Mucosa of descending colon (tissue), 3 donors: ENCODE measurements around the gene ZNF611. TPM values are rescaled to one million over a fixed set of nuclear protein-coding genes. Genes with fewer than 3 reads are reported as not detected.
"Not testable (repeated sequence)": the region's sequence is repeated elsewhere in the genome, so short reads cannot be mapped to it uniquely, and the experiment has no call there.

Experiments
- ATAC-seq: fragments of 200-7000 bp; cut with Tn5 transposase; one replicate; pipeline ENCODE4 v1.9.1; 2020; ENCODE audit warnings: mild to moderate bottlenecking, moderate library complexity
- DNase-seq, 3 donors: peaks; one replicate each; pipeline ENCODE4 v3.0.0-alpha.2; 2020
- H3K36me3 ChIP-seq: fragments of 200-600 bp; one replicate; pipeline ENCODE4 v1.8.0; 2021; ENCODE audit warnings: low read depth, mild to moderate bottlenecking
- H3K4me1 ChIP-seq: fragments of 200-600 bp; one replicate; pipeline ENCODE4 v1.8.0; 2021; ENCODE audit warnings: low read depth, mild to moderate bottlenecking
- H3K4me3 ChIP-seq: fragments of 200-600 bp; one replicate; pipeline ENCODE4 v1.8.0; 2021; ENCODE audit warnings: mild to moderate bottlenecking
- H3K9me3 ChIP-seq: fragments of 200-600 bp; one replicate; pipeline ENCODE4 v1.8.0; 2021; ENCODE audit warnings: mild to moderate bottlenecking
- CTCF ChIP-seq: fragments of 200-600 bp; IDR thresholded peaks from one replicate; pipeline ENCODE4 v1.8.0; 2022; ENCODE audit warnings: antibody characterized with exemption, mild to moderate bottlenecking
- intact Hi-C, 2 donors: fragments of 100-400 bp; cut with DNase I in 1 of 2; cut with micrococcal nuclease in 1 of 2; formaldehyde crosslinking; loops; one replicate each; pipeline versions ENCODE4 v1.11.0 to v1.11.1; 2022; cut with DNase I, micrococcal nuclease
- long read RNA-seq, 2 donors: library from polyadenylated mRNA; unstranded; transcript quantifications; one replicate each; pipeline ENCODE4 v2.0.0, GENCODE V29; 2019 to 2021
- total RNA-seq, 3 donors: library from RNA; stranded (reverse); fragmentation: NEBNext Ultra II Directional in 2 of 3; extraction: Animal tissue kit (Norgen Biotek cat#: 25700) in 2 of 3; gene quantifications; one replicate each; pipeline versions ENCODE4 v1.2.1 to v1.2.4, GENCODE V29; 2021 to 2023
- donor health status: DM: no; HTN: no; CAD: no; lungs with moderate emphysema.
- donor health status: DM: no; HTN: no; CAD: no.
- donor health status: DM: no; HTN: yes; CAD: no.

Gene ZNF611
- 10 to 100 TPM; 14.1 to 20.7 (median 16.0) TPM for total RNA-seq
- long read RNA-seq, donor 1, full-length matches to known transcripts = 5 of 14 reads
- long read RNA-seq, donor 1, partial matches to known transcripts = 1 of 14 reads
- long read RNA-seq, donor 1, other reads (novel, unspliced or antisense) = 8 of 14 reads
- long read RNA-seq, donor 2, full-length matches to known transcripts = 2 of 4 reads
- long read RNA-seq, donor 2, partial matches to known transcripts = 0 of 4 reads
- long read RNA-seq, donor 2, other reads (novel, unspliced or antisense) = 2 of 4 reads

- H3K4me1 ChIP-seq = peaks cover 6% of the 10 kb centered on the region
- intact Hi-C loops = no loop called here
- H3K4me3 ChIP-seq = peak within 1 kb of the TSS; percentile 67
- TF ChIP-seq CTCF = peak; percentile 61
- no peaks in the 10 kb centered on the region for H3K36me3 ChIP-seq
- no peaks in the 10 kb centered on the region for H3K9me3 ChIP-seq
- DNase-seq (peak; percentile 98 to 100 (median 100)), ATAC-seq (peak; percentile 99)
Observed at GRCh38 chr19:52734893-52735661, at the start of gene ZNF611. TSS of gene ZNF611 (minus strand) at chr19:52735044. CDS start at chr19:52715894, 19,150 bp downstream.

- not testable (repeated sequence) for ATAC-seq
Observed at GRCh38 chr19:52782864-52783263, 48.0 kb upstream of the ZNF611 start.

GRCh38 chr19:52778811-52779210, 44.0 kb upstream of the ZNF611 start:
- no peak for TF ChIP-seq CTCF
- intact Hi-C loops = no loop called here
- Histone ChIP-seq H3K9me3 (peaks cover 35% of the 10 kb centered on the region), H3K36me3 (peaks cover 7% of the 10 kb centered on the region), H3K4me1 (no peaks in the 10 kb centered on the region), H3K4me3 (no peak overlapping the region)
- ATAC-seq (no peak), DNase-seq (no peak)

More at GRCh38 chr19:52782864-52783263, 48.0 kb upstream of the ZNF611 start:
- intact Hi-C loops, DNase-seq, H3K4me3 ChIP-seq, H3K4me1 ChIP-seq, H3K36me3 ChIP-seq: not testable (repeated sequence)
- peaks cover 21% of the 10 kb centered on the region for H3K9me3 ChIP-seq

GRCh38 chr19:52756447-52756846, 21.6 kb upstream of the ZNF611 start:
- H3K4me3 ChIP-seq, DNase-seq, H3K4me1 ChIP-seq, intact Hi-C loops, H3K36me3 ChIP-seq, ATAC-seq: not testable (repeated sequence)
- H3K9me3 ChIP-seq = peaks cover 16% of the 10 kb centered on the region

- TF ChIP-seq CTCF = no peak
- DNase-seq (no peak), ATAC-seq (no peak)
- intact Hi-C loops = no loop called here
- Histone ChIP-seq H3K9me3 (no peaks in the 10 kb centered on the region), H3K4me1 (no peaks in the 10 kb centered on the region), H3K36me3 (no peaks in the 10 kb centered on the region), H3K4me3 (no peak overlapping the region)
Observed at GRCh38 chr19:52749780-52750179, 14.9 kb upstream of the ZNF611 start.

- Histone ChIP-seq H3K4me3 (no peak overlapping the region), H3K9me3 (no peaks in the 10 kb centered on the region), H3K36me3 (no peaks in the 10 kb centered on the region), H3K4me1 (no peaks in the 10 kb centered on the region)
- no peak for ATAC-seq
- intact Hi-C loops = no loop called here
- TF ChIP-seq CTCF = no peak
- peak in 1 of 3 donors; percentile 13 for DNase-seq
Observed at GRCh38 chr19:52748336-52748950, 13.6 kb upstream of the ZNF611 start.

- H3K4me3 ChIP-seq, DNase-seq, H3K9me3 ChIP-seq, intact Hi-C loops, H3K36me3 ChIP-seq, H3K4me1 ChIP-seq, ATAC-seq: not testable (repeated sequence)
Observed at GRCh38 chr19:52745919-52746318, 11.1 kb upstream of the ZNF611 start.
